Left ventricle myocardium superior (tissue), 1 donor: ENCODE measurements around the gene SF3A2. TPM values are rescaled to one million over a fixed set of nuclear protein-coding genes. Genes with fewer than 3 reads are reported as not detected.

ENCODE experiments used
- ATAC-seq: fragments of 200-7000 bp; cut with Tn5 transposase; one replicate; pipeline ENCODE4 v1.9.1; 2020; ENCODE audit warnings: mild to moderate bottlenecking, moderate library complexity
- DNase-seq: peaks from one replicate; pipeline ENCODE4 v3.0.0-alpha.2; 2020
- intact Hi-C: fragments of 100-400 bp; cut with micrococcal nuclease; formaldehyde crosslinking; loops from one replicate; pipeline ENCODE4 v1.11.0; 2022
- total RNA-seq: library from RNA; stranded (reverse); fragmentation: NEBNext Ultra II Directional; extraction: Animal tissue kit (Norgen Biotek cat#: 25700); gene quantifications from one replicate; pipeline ENCODE4 v1.2.1, GENCODE V29; 2021
- donor health status: DM: no; HTN: yes; CAD: no; lungs with severe emphysema.

The SF3A2 gene
- total RNA-seq, 1 donor from 2014 or later, result 31.4 TPM

DNA sequence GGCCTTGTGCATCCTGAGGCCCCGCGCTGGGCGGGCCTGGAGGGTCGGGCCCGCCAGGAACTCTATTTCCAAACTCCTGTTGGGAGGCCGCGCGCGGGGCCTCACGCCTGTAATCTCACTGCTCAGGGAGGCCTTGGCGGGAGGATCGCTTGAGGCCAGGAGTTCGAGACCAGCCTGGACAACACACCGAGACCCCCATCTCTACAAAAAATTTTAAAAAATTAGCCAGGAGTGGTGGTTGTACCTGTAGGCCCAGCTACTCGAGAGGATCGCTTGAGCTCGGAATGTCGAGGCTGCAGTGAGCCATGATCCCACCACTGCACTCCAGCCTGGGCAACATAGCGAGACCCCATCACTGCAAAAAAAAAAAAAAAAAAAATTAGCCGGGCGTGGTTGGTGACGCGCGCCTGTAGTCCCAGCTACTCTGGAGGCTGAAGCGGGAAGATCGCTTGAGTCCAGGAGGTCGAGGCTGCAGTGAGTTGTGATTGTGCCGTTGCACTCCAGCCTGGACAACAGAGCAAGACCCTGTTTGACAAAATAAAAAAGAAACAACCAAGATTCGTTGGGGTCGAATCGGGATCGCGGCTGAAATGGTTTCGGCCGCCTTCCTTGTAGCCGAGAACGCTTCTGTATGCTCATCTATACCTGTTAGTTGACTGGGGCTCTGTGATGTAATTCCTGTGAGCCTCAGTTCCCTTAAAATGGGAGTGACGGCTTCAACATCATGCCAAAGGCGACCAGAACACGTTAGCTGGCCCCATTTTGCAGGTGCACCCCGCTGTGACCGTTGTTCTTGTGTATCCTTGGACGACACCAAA lies 636 bp downstream of the SF3A2 start:
- no peak for ATAC-seq

DNA sequence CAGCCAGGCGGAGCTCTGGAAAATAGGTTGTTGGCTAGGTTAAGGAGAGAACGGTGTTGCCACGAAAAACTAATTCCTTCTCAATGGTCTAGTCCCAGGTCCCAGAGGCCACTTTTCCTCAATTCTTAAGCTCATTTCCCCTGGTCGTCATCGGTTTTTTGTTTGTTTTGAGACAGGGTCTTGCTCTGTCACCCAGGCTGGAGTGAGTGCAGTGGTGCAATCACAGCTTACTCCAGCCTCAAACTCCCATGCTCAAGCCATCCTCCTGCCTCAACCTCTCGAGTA lies 1.2 kb downstream of the SF3A2 start:
- DNase-seq (no peak), ATAC-seq (no peak)
- intact Hi-C loops, result no loop called here

More for the DNA sequence above, 636 bp downstream of the SF3A2 start:
- intact Hi-C loops, result no loop called here
- DNase-seq, result no peak

DNA sequence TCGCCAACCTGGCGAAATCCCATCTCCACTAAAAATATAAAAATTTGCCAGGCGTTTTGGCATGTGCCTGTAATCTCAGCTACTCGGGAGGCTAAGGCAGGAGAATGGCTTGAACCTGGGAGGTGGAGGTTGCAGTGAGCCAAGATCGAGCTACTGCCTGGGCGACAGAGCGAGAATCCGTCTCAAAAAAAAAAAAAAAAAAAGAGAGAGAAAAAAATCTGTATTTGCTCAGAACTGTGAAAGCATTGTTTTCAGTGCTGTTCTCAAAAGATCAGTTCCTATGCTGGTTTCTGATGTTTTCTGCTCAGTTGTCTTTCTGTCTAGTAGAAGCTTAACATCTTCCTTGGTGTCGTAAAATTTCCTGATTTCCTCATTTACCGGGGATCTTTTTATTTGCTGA lies 2.5 kb downstream of the SF3A2 start:
- ATAC-seq (no peak), DNase-seq (no peak)
- intact Hi-C loops, result no loop called here

DNA sequence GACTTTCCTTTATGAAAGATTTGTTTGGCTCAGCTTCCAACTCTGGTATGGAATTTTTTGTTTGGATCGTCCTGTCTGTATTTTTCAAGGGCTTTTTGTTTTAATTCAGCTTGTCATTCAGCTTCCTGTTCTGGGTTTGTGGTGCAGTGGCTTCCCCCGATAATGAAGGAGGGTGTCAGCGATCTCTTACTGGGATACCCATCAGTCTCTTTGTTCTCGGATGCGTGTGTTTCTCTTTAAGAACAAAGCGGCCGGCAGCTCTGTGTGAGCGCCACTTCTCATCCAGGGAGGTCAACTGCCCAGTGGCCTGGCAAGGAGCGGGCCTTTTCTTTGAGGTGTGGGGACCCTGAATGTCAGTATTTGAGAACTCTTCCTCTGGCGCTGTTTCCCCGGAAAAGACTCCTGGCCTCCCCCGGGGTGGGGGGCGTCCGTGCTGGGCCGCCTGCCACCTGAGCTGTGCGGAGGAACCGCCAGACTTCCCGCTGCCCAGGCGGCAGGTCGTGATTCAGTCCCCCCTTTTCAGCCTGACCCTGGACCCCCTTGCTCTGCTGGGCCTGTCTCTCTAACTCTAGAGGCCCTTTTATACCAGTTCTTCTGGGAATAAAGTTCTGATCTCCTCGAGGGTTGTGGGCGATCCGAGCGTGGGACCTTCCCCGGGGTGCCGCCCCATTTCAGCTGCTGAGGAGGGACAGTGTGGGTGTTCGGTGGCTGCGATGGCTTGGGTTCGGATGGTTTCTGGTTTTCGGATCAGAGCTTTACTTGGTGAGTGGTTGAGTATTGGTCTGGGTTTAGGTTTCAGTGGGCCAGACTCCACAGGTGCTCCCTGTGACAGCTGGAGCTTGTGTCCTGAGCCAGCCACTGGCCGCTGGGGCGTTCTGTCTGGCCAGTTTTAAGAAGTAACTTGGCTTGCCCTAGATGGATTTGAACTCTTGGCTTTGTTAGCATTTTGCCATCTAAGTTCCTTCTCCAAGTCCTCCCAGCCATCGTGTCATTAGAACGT lies 3.4 kb downstream of the SF3A2 start:
- ATAC-seq, result no peak
- DNase-seq, result no peak
- intact Hi-C loops, result no loop called here

DNA sequence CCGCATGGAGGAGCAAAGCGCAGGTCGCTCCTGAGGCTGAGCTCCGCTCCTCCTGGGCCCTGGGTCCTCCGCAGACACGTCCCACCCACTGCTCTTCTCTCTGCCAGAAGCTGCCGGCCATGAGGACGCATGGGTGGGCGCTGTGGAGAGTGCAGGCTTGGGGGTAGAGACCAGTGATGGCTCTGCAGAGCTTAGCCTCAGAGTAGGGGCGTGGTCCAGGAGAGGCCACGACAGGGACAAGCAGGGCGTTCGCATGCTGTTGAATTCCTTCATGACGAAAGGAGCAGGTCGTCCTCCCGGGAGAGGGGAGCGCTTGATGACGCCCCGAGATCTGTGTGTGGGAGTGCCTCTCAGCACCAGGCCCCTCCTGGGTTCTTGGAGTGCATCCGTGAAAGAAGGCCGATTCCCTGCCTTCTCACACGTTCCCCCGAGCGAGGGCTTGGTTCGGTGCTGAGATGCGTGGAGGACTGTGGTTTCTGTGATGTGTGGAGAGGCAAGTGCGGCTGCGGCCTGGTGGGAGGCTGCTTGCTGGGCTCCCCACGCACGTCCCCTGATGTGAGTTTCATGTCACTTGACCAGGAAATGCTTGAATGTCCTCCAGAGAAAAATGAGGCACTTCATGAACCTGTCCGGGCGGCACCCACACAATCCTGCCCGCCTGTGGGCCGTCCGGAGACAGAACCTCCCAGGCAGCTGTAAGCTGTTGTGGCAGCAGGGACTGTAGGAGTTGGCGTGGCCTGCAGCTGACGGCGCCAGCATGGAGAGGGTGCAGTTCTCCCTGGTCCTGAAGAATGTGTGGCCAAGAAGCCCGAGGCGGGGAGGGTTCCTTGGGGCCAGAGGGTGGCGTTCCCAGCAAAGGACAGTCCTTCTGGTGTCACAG lies 4.5 kb downstream of the SF3A2 start:
- intact Hi-C loops, result no loop called here
- DNase-seq (no peak), ATAC-seq (no peak)

DNA sequence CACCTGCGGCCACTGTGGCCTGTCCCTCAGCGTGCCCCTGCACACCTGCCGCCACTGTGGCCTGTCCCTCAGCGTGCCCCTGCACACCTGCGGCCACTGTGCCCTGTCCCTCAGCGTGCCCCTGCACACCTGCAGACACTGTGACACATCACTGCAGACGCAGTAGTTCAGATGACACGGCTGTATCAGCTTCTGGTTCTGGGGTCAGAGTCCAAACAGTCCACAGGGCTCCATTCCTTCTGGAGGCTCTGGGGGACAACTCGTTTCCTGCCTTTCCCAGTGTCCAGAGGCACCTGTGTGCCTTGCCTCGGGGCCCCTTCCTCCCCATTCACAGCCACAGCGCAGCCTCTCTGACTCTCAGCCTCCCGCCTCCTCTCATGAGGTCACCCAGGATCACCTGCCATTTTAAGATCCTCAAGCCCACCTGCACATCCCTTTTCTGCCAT lies 5.5 kb downstream of the SF3A2 start:
- no peak for ATAC-seq
- intact Hi-C loops, result no loop called here

DNA sequence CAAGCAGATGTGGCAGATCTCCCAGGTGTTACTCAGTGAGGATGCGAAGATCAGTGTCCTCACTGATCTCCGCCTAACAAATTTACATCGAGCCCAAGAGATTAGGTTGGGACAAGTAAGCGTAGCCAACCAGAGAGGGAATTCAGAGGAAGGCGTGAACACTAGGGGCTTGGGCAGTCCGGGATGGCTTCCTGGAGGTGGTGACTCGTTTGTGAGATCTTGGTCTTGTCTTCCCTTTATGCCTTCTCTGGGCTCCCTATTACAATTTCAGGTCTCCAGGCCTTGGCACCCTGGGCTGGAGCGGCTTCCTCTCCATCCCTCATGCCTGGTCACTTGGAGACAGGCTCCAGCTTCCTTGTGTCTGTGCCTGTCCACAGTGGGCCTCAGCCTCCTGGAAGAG lies 6.2 kb downstream of the SF3A2 start:
- intact Hi-C loops, result no loop called here
- ATAC-seq, result no peak
- no peak for DNase-seq

More for the DNA sequence above, 5.5 kb downstream of the SF3A2 start:
- no peak for DNase-seq

DNA sequence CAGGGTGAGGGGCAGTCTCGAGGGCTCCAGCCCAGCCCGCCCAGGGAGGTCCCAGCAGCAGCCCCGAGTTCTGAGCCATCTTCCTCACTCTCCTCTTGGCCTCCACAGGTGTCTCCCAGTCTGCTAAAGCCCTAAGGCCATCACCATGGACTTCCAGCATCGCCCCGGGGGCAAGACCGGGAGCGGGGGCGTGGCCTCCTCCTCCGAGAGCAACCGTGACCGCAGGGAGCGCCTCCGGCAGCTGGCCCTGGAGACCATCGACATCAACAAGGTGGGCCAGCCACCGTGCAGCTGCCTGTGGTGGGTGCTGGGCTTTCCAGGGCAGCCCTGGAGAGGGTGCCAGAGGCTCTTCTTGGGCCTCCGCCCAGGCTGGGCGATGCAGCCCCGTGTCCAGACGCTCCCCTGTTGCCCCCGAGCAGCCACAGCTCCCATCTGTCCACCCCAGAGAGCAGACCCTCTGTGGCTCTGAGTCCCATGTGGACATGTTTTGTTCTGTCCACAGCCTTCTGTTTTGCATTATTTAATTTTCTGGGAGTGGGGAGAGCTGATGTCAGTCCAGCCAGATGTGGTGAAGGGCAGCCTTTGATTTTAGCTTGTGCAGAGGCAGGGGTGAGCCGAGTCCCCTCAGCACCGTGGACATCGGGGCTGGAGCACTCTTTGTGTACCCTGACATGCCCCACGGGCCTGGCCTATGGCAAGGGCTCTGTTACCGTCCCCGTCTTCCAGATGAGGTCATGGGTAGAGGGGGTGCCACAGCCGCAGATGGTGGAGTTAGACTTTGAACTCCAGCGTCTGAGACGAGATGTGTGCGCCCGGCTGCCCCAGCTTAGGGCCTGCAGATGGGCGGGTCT lies 6.9 kb downstream of the SF3A2 start:
- ATAC-seq (no peak), DNase-seq (no peak)
- intact Hi-C loops, result no loop called here

DNA sequence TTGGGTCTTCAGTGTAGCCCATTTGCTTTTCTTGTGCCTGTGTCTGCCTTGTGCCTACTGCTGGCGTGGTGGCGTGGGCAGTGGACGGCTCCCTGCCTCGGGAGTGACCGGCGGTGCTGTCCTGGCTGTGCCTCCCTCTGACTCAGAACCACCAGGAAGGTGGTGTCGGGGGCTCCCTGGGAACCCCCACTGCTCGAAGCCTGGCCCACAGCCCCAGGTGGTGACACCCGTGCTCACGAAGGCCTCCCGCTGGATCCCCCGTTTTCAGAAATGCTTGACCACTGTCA lies 7.4 kb downstream of the SF3A2 start:
- intact Hi-C loops, result no loop called here
- DNase-seq (no peak), ATAC-seq (no peak)

DNA sequence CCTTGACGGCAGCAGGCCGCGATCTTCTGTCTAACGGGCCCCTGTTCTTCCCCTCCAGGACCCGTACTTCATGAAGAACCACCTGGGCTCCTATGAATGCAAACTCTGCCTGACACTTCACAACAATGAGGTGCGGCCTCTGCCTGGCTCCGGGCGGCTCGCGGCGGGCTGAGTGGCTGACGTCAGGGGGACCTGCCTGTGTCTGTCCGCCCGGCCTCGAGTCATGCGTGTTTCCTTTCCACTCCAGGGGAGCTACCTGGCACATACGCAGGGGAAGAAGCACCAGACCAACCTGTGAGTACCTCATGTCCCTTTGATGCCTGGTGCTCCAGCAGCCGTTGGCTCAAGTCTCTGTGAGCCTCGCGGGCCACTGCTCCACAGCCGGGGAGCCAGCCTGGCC lies 7.9 kb downstream of the SF3A2 start:
- DNase-seq (no peak), ATAC-seq (no peak)
- intact Hi-C loops, result no loop called here

DNA sequence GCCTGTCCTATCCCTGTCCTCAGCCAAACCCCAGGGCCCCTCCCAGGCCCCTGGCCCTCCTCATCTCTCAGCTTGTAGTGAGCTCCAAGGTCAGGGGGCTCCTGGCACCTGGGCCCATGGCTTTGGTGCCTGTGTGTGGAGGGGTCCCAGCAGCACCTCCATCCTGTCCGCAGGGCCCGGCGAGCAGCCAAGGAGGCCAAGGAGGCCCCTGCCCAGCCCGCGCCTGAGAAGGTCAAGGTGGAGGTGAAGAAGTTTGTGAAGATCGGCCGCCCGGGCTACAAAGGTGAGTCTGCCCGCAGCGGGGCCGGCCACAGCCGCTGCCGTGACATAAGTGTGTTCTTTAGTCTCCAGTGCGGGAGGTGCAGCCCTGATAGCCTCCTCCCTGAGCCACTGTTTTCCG lies 8.6 kb downstream of the SF3A2 start:
- intact Hi-C loops, result no loop called here
- ATAC-seq (no peak), DNase-seq (no peak)

DNA sequence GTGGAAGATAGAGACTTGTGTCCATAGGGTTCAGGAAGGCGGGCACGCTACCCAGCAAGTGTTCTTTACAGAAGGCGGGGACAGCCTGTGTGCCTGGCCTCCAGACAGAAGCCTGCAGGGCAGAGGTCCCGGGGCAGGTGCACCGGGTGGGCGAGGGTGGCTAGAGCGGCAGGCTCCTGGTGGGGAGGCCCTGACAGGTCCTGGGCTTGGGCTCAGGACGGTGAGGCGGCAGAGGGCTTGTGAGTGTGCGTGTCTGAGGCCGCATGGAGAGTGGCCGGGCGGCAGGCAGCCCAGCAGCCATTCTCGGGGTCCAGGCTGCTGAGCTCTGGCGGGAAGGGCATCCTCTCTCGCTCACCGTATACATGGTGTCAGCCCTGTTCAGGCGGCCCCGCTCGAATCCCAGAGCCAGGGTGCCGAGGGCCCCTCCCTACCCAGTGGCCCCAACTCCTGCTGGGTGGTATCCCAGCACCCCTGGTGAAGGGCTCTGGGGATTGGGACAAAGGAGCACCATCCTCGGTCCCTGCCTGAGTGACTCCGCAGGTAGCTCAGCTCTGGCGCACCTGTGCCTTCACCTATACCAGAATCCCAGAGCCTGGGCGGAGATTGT lies 9.5 kb downstream of the SF3A2 start:
- ATAC-seq (no peak), DNase-seq (no peak)
- intact Hi-C loops, result no loop called here

DNA sequence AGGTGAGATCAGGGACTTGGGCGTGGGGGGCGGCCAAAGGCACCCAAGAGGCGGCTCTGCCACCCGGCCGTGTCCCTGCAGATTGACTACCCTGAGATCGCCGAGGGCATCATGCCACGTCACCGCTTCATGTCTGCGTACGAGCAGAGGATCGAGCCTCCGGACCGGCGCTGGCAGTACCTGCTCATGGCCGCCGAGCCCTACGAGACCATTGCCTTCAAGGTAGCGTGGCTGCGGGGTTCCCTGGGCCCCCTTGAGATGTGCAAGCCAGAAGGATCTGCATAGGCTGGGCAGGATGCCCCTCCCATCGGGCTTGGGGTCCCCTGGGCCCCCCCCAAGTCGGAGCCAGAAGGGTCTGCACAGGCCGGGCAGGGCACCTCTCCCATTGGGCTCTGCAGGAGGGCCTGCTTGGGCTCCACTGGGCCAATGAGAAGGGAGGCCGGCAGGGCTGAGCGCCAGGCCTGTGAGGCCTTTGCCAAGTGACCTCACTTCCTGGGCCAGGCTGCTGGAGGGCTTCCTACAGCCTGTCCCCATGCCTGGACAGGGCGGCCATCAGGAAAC lies 10.3 kb downstream of the SF3A2 start:
- intact Hi-C loops, result no loop called here
- ATAC-seq (peak; percentile 69), DNase-seq (peak; percentile 77)

DNA sequence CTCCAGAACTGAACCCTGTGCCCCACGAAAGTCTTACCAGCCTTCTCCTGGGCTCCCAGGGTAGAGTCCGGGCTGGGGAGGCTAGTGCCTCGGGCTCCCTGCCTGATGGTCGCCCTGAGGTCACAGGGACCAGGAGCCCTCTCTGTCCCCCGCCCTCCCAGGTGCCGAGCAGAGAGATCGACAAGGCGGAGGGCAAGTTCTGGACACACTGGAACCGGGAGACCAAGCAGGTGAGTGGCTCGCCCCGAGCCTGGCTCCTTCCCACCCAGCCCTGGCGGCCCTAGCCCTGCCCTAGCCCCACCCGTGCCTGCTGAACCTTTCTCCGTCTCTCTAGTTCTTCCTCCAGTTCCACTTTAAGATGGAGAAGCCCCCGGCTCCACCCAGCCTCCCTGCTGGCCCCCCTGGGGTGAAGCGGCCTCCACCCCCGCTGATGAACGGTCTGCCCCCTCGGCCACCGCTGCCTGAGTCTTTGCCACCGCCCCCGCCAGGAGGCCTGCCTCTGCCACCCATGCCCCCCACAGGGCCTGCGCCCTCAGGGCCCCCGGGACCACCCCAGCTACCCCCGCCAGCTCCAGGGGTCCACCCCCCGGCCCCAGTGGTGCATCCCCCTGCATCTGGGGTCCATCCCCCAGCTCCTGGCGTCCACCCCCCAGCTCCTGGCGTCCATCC lies 10.9 kb downstream of the SF3A2 start:
- ATAC-seq (no peak), DNase-seq (no peak)
- intact Hi-C loops, result no loop called here

DNA sequence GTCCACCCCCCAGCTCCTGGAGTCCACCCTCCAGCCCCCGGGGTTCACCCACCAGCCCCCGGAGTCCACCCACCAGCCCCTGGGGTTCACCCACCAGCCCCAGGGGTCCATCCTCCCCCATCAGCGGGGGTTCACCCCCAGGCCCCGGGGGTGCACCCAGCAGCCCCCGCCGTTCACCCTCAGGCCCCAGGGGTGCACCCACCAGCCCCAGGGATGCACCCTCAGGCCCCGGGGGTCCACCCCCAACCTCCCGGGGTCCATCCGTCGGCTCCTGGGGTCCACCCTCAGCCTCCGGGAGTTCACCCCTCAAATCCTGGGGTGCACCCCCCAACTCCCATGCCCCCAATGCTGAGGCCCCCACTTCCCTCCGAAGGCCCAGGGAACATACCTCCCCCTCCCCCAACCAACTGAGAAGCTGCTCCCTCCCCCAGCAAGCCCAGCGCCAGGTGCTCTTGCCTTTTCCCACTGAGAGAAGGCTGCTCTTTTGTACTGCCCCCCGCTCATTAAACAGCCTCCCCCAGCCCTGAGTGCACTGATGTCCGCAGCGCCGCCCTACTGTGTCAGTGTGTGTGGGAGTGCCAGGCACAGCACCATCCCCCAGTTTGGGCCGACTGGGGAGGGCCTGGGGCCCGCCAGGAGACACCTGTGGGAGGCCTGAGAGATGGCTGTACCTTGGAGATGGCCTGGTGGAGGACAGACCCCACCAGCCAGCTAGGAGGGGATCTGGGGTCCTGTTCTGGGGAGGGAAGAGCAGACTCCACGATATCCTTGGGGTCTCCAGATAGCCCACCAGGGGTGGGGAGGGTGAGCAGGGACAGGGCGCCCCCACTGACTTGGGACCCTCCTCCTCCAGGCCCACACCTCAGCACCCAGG lies 11.7 kb downstream of the SF3A2 start:
- DNase-seq, result no peak
- ATAC-seq, result no peak
- intact Hi-C loops, result no loop called here

DNA sequence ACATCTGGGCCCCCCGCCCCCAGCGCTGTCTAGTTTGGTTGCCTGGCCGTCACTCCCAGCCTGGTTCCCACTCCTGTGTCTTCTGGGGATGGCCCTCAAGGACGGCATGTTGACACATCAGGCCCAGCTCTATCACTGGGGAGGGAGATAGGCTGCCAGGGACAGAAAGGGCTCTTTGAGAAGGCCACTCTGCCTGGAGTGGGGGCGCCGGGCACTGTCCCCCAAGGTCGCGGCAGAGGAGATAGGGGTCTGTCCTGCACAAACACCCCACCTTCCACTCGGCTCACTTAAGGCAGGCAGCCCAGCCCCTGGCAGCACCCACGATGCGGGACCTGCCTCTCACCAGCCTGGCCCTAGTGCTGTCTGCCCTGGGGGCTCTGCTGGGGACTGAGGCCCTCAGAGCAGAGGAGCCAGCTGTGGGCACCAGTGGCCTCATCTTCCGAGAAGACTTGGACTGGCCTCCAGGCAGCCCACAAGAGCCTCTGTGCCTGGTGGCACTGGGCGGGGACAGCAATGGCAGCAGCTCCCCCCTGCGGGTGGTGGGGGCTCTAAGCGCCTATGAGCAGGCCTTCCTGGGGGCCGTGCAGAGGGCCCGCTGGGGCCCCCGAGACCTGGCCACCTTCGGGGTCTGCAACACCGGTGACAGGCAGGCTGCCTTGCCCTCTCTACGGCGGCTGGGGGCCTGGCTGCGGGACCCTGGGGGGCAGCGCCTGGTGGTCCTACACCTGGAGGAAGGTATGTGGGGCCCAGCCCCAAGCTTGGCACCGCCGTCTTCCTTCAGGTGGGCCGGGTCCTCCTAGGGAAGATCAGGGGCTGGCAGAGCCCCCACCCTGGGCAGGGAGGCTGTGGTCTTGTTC lies 12.6 kb downstream of the SF3A2 start, which contains the start of gene AMH:
Gene AMH, plus strand, starts transcription at position 314 of the 857 bp plus-strand sequence. Its CDS starts 10 bp downstream, at position 324.
- intact Hi-C loops, result no loop called here
- ATAC-seq (peak; percentile 3), DNase-seq (peak; percentile 26)
